H1 (cell line): Measurements from ENCODE around the gene SLIT3. TPM values are rescaled to one million over a fixed set of nuclear protein-coding genes. Genes with fewer than 3 reads are reported as not detected.

Source experiments
- CTCF ChIA-PET: fragments of 300-600 bp; sonication (Branson Sonifier 250); formaldehyde crosslinking; loops from one replicate; lab custom pipeline; 2021; ENCODE audit not compliant: partially characterized antibody; lab: Charles Lee
- POLR2A ChIA-PET: fragments of 300-600 bp; sonication (Branson Sonifier 250); formaldehyde crosslinking; loops from one replicate; lab custom pipeline; 2021; ENCODE audit warnings: inconsistent platforms; ENCODE audit not compliant: partially characterized antibody; lab: Charles Lee
- DNase-seq, 2 experiments: peaks; one replicate each; pipeline versions ENCODE4 v3.0.0 to v3.0.0-alpha.2; 2010 to 2022; ENCODE audit warnings: low spot score in 2 of 2, low read depth in 1 of 2, mixed read lengths in 1 of 2
- FAIRE-seq: peaks from 2 replicates; lab custom pipeline; 2011; peaks lifted over from hg19 to GRCh38; lab: Jason Lieb, UNC
- H2AFZ ChIP-seq: 2 replicates; pipeline ENCODE4 v1.8.1; 2012; ENCODE audit warnings: low read length, inconsistent platforms
- H2AK5ac ChIP-seq: 2 replicates; pipeline ENCODE4 v1.6.1; 2013; ENCODE audit warnings: low read depth, low read length
- H2BK120ac ChIP-seq: replicated peaks from 2 replicates; pipeline ENCODE3; 2013; ENCODE audit warnings: low read depth, low read length, inconsistent platforms
- H2BK12ac ChIP-seq: 2 replicates; pipeline ENCODE4 v1.6.1; 2013; ENCODE audit warnings: low read depth, low read length
- H2BK15ac ChIP-seq: 2 replicates; pipeline ENCODE4 v1.6.1; 2013; ENCODE audit warnings: low read length
- H2BK20ac ChIP-seq: 2 replicates; pipeline ENCODE4 v1.6.1; 2013; ENCODE audit warnings: low read length
- H2BK5ac ChIP-seq: 2 replicates; pipeline ENCODE4 v1.6.1; 2013; ENCODE audit warnings: low read depth, low read length
- H3K14ac ChIP-seq: 2 replicates; pipeline ENCODE4 v1.6.1; 2013; ENCODE audit warnings: inconsistent platforms; ENCODE audit not compliant: insufficient read length
- H3K18ac ChIP-seq: 2 replicates; pipeline ENCODE4 v1.6.1; 2013; ENCODE audit warnings: low read length; ENCODE audit errors: extremely low read depth
- H3K23ac ChIP-seq: 2 replicates; pipeline ENCODE4 v1.6.1; 2013; ENCODE audit warnings: inconsistent platforms; ENCODE audit not compliant: insufficient read length
- H3K23me2 ChIP-seq: 2 replicates; pipeline ENCODE4 v1.6.1; 2013; ENCODE audit warnings: low read depth, low read length
- H3K27ac ChIP-seq: 2 replicates; pipeline ENCODE4 v1.6.1; 2011; ENCODE audit warnings: low read depth, low read length, inconsistent platforms
- H3K27me3 ChIP-seq, 4 experiments: replicated peaks in 1 of 4; 1 replicate in 1 of 4; 2 replicates in 3 of 4; pipeline versions ENCODE4 v1.6.1 to v1.8.1; 2011 to 2013; ENCODE audit warnings: low read length in 3 of 4, mild to moderate bottlenecking in 3 of 4, inconsistent platforms in 2 of 4, mixed read lengths in 2 of 4, moderate library complexity in 1 of 4; ENCODE audit not compliant: control insufficient read depth in 3 of 4, insufficient read depth in 3 of 4; ENCODE audit errors: extremely low read depth in 1 of 4
- H3K36me3 ChIP-seq, 4 experiments: 2 replicates each; pipeline versions ENCODE4 v1.6.1 to v1.8.1; 2011 to 2013; ENCODE audit warnings: mild to moderate bottlenecking in 4 of 4, low read length in 3 of 4, moderate library complexity in 2 of 4, control low read depth in 1 of 4, inconsistent platforms in 1 of 4; ENCODE audit not compliant: insufficient read depth in 4 of 4, control insufficient read depth in 2 of 4
- H3K4ac ChIP-seq: replicated peaks from 2 replicates; pipeline ENCODE3; 2013; ENCODE audit warnings: low read length, low read depth, mixed read lengths, inconsistent platforms; ENCODE audit not compliant: insufficient read length
- H3K4me1 ChIP-seq, 4 experiments: replicated peaks in 1 of 4; 1 replicate in 1 of 4; 2 replicates in 3 of 4; pipeline versions ENCODE4 v1.6.1 to v1.8.1; 2011 to 2013; ENCODE audit warnings: low read length in 3 of 4, inconsistent platforms in 2 of 4, mixed read lengths in 1 of 4; ENCODE audit not compliant: insufficient read depth in 4 of 4, control insufficient read depth in 3 of 4
- H3K4me2 ChIP-seq, 2 experiments: 2 replicates each; pipeline versions ENCODE4 v1.6.1 to v1.8.1; 2011 to 2013; ENCODE audit warnings: low read depth in 2 of 2, low read length in 2 of 2, control low read depth in 1 of 2, inconsistent platforms in 1 of 2, mild to moderate bottlenecking in 1 of 2; ENCODE audit not compliant: insufficient read depth in 1 of 2
- H3K4me3 ChIP-seq, 4 experiments: fragments of 200-600, 300-600 bp in 1 of 4; sonication (generic), shearing (Covaris generic), sonication (Bioruptor Twin) in 1 of 4; 2 replicates each; pipeline versions ENCODE4 v1.5.1 to v1.8.1; 2011 to 2016; ENCODE audit warnings: low read length in 4 of 4, low read depth in 3 of 4, control low read depth in 2 of 4, inconsistent platforms in 2 of 4, mild to moderate bottlenecking in 2 of 4, mixed read lengths in 1 of 4, moderate library complexity in 1 of 4; ENCODE audit not compliant: insufficient read depth in 2 of 4; ENCODE audit errors: extremely low read depth in 1 of 4
- H3K56ac ChIP-seq: replicated peaks from 2 replicates; pipeline ENCODE3; 2013; ENCODE audit warnings: low read depth, mild to moderate bottlenecking, mixed read lengths, low read length, inconsistent platforms; ENCODE audit not compliant: insufficient read length
- H3K79me1 ChIP-seq: 2 replicates; pipeline ENCODE4 v1.6.1; 2013; ENCODE audit warnings: low read depth, low read length, control low read depth
- H3K79me2 ChIP-seq, 2 experiments: 2 replicates each; pipeline versions ENCODE4 v1.6.1 to v1.8.1; 2012 to 2013; ENCODE audit warnings: low read length in 2 of 2, mild to moderate bottlenecking in 2 of 2, inconsistent platforms in 1 of 2; ENCODE audit not compliant: insufficient read depth in 2 of 2, control insufficient read depth in 1 of 2
- H3K9ac ChIP-seq, 4 experiments: replicated peaks in 1 of 4; 1 replicate in 1 of 4; 2 replicates in 3 of 4; pipeline versions ENCODE4 v1.6.1 to v1.8.1; 2011 to 2013; ENCODE audit warnings: low read depth in 3 of 4, low read length in 3 of 4, control low read depth in 2 of 4, mild to moderate bottlenecking in 2 of 4, moderate library complexity in 2 of 4, inconsistent platforms in 1 of 4; ENCODE audit errors: extremely low read depth in 1 of 4
- H3K9me3 ChIP-seq, 2 experiments: 2 replicates each; pipeline versions ENCODE4 v1.6.1 to v1.8.1; 2012 to 2013; ENCODE audit warnings: mild to moderate bottlenecking in 2 of 2, moderate library complexity in 2 of 2, control low read depth in 1 of 2, inconsistent platforms in 1 of 2, low read depth in 1 of 2, low read length in 1 of 2, mixed read lengths in 1 of 2; ENCODE audit not compliant: insufficient read depth in 2 of 2
- H4K20me1 ChIP-seq, 2 experiments: replicated peaks in 1 of 2; 2 replicates each; pipeline versions ENCODE3 to v1.8.1; 2011 to 2013; ENCODE audit warnings: inconsistent platforms in 2 of 2, low read length in 2 of 2, mild to moderate bottlenecking in 1 of 2; ENCODE audit not compliant: insufficient read depth in 2 of 2, control insufficient read depth in 1 of 2
- H4K5ac ChIP-seq: 2 replicates; pipeline ENCODE4 v1.6.1; 2013; ENCODE audit warnings: low read length, low read depth, mixed read lengths, inconsistent platforms; ENCODE audit not compliant: insufficient read length
- H4K8ac ChIP-seq: 2 replicates; pipeline ENCODE4 v1.8.0; 2013; ENCODE audit warnings: mild to moderate bottlenecking, moderate library complexity, low read length, inconsistent platforms; ENCODE audit not compliant: insufficient read depth; ENCODE audit errors: extremely low read depth
- H4K91ac ChIP-seq: replicated peaks from 2 replicates; pipeline ENCODE3; 2013; ENCODE audit warnings: low read length, mixed read lengths, inconsistent platforms; ENCODE audit not compliant: insufficient read length
- ASH2L ChIP-seq: fragments of 200-600, 300-600 bp; sonication (generic); IDR thresholded peaks from one replicate; pipeline ENCODE4 v1.7.1; 2017; ENCODE audit warnings: low read length
- GABPA ChIP-seq: IDR thresholded peaks from 2 replicates; pipeline ENCODE4 v1.6.1; 2011; ENCODE audit warnings: mild to moderate bottlenecking, low read length, moderate library complexity, borderline replicate concordance; ENCODE audit not compliant: insufficient read depth
- HDAC6 ChIP-seq: IDR thresholded peaks from one replicate; pipeline ENCODE4 v1.7.1; 2012; ENCODE audit warnings: low read depth, mild to moderate bottlenecking, inconsistent platforms, low read length, moderate library complexity
- MAFK ChIP-seq: IDR thresholded peaks from 2 replicates; pipeline ENCODE4 v1.6.1; 2012; ENCODE audit warnings: low read depth, mild to moderate bottlenecking, improper control_type of control experiment, low read length
- NANOG ChIP-seq: IDR thresholded peaks from 2 replicates; pipeline ENCODE4 v1.6.1; 2011; ENCODE audit warnings: low read length, low read depth, mild to moderate bottlenecking, inconsistent platforms; ENCODE audit not compliant: insufficient read depth, poor library complexity, severe bottlenecking
- POLR2A ChIP-seq, 2 experiments: IDR thresholded peaks; 1 replicate in 1 of 2; 2 replicates in 1 of 2; pipeline ENCODE4 v1.6.1; 2011; ENCODE audit warnings: low read depth in 2 of 2, low read length in 2 of 2, mild to moderate bottlenecking in 2 of 2; ENCODE audit errors: control extremely low read depth in 1 of 2
- RFX5 ChIP-seq: IDR thresholded peaks from 2 replicates; pipeline ENCODE4 v1.6.1; 2011; ENCODE audit warnings: low read depth, low read length, improper control_type of control experiment, borderline replicate concordance
- SIN3A ChIP-seq, 2 experiments: IDR thresholded peaks in 1 of 2; conservative IDR thresholded peaks in 1 of 2; 2 replicates each; pipeline ENCODE4 v1.6.1; 2011 to 2012; ENCODE audit warnings: low read length in 2 of 2, improper control_type of control experiment in 1 of 2, low read depth in 1 of 2, mild to moderate bottlenecking in 1 of 2
- SIX5 ChIP-seq: IDR thresholded peaks from 2 replicates; pipeline ENCODE4 v1.6.1; 2011; ENCODE audit warnings: mild to moderate bottlenecking, low read depth, low read length
- WGBS, 2 experiments: shearing (Covaris generic) in 1 of 2; methylation state at CpG; one replicate each; pipeline versions ENCODE4 v1.1.6 to v1.1.7; 2013 to 2015; ENCODE audit warnings: low lambda C conversion rate in 2 of 2, mixed read lengths in 2 of 2, inconsistent platforms in 1 of 2, low coverage in 1 of 2, missing lambda C conversion rate in 1 of 2; ENCODE audit not compliant: insufficient replicate concordance in 2 of 2, insufficient coverage in 1 of 2, insufficient read length in 1 of 2; ENCODE audit errors: extremely low coverage in 1 of 2, missing lambda C conversion rate in 1 of 2; 5-methylcytosine and 5-hydroxymethylcytosine counted together
- polyA plus RNA-seq, 7 experiments: library from polyadenylated mRNA; depleted of rRNA in 3 of 7; stranded (reverse) in 5 of 7; unstranded in 2 of 7; fragments of >200 nt in 5 of 7; fragments of 200-250 nt in 2 of 7; gene quantifications; 1 replicate in 5 of 7; 2 replicates in 1 of 7; 4 replicates in 1 of 7; pipeline versions ENCODE4 v1.2.1 to v1.2.3, GENCODE V29; 2011 to 2013; ENCODE audit warnings: missing spikeins in 2 of 7, mixed read lengths in 2 of 7
- total RNA-seq: library from RNA; stranded (reverse); fragmentation: NEBNext Ultra II Directional; extraction: Animal tissue kit (Norgen Biotek cat#: 25700); gene quantifications from 2 replicates; pipeline ENCODE4 v1.2.1, GENCODE V29; 2021

Gene SLIT3
- total and polyA plus RNA-seq, 2 of the 8 experiments (the other 6 are each of a cell fraction or from before 2014, with no cell fraction given), result 1.1 to 1.2 TPM

GRCh38 chr5:169291877-169292276 lies 9.1 kb downstream of the SLIT3 start:
- H4K8ac ChIP-seq, result no peak overlapping the region
- H2BK20ac ChIP-seq, result no peak overlapping the region
- no peak overlapping the region for H3K4me3 ChIP-seq
- no peak for TF ChIP-seq HDAC6
- TF ChIP-seq SIX5, result no peak
- TF ChIP-seq POLR2A (IDR thresholded peaks at IDR 0.05; ENCODE audit: control extremely low read depth in 1 of 2, low read depth in 2 of 2, low read length in 2 of 2), result no peak
- TF ChIP-seq MAFK, result no peak
- TF ChIP-seq NANOG, result no peak
- TF ChIP-seq RFX5, result no peak
- TF ChIP-seq SIN3A (conservative IDR thresholded peaks at IDR 0.05 in 1 of 2, IDR thresholded peaks at IDR 0.05 in 1 of 2; ENCODE audit: low read depth in 1 of 2, low read length in 2 of 2), result no peak
- TF ChIP-seq ASH2L, result no peak
- TF ChIP-seq GABPA, result no peak
- H3K56ac ChIP-seq, result no peak overlapping the region
- 88% methylated on average over 4 of the region's 4 CpGs; no CpG with 5 or more reads in 1 of the 2 experiments for WGBS, 2 experiments
- H3K23me2 ChIP-seq, result no peaks in the 10 kb centered on the region
- H3K36me3 ChIP-seq, result no peaks in the 10 kb centered on the region
- H3K14ac ChIP-seq, result no peak overlapping the region
- no peaks in the 10 kb centered on the region for H3K79me1 ChIP-seq
- no peak overlapping the region for H2BK15ac ChIP-seq
- H3K9ac ChIP-seq, result no peak overlapping the region
- H3K27ac ChIP-seq, result no peak overlapping the region
- H4K20me1 ChIP-seq, result peaks cover 0 to 9% of the 10 kb centered on the region in 2 experiments
- H3K18ac ChIP-seq, result no peak overlapping the region
- no peak for DNase-seq
- H3K9me3 ChIP-seq, result no peaks in the 10 kb centered on the region
- H3K79me2 ChIP-seq, result no peaks in the 10 kb centered on the region
- H3K4me1 ChIP-seq, result no peaks in the 10 kb centered on the region
- no peak overlapping the region for H4K5ac ChIP-seq
- no peak overlapping the region for H3K4me2 ChIP-seq
- CTCF ChIA-PET, result interaction anchor here (0.6 to 3.0 kb wide), 9 partner anchors 8 to 895 kb away, joined by 3 to 17 read pairs (median 4); partner anchors contain the start of gene SLIT3
- no peak for FAIRE-seq
- no peak overlapping the region for H3K4ac ChIP-seq
- no peak overlapping the region for H3K23ac ChIP-seq
- no peak overlapping the region for H2BK120ac ChIP-seq
- no peak overlapping the region for H2AFZ ChIP-seq
- no peak overlapping the region for H2AK5ac ChIP-seq
- POLR2A ChIA-PET, result no interaction called here
- H4K91ac ChIP-seq, result no peak overlapping the region
- H2BK12ac ChIP-seq, result no peak overlapping the region
- no peak overlapping the region for H2BK5ac ChIP-seq
- H3K27me3 ChIP-seq, result no peaks in the 10 kb centered on the region
